HUES64 (cell line): ENCODE results near the gene CDRT4.

Source experiments
- H3K27ac ChIP-seq: 2 replicates; pipeline ENCODE4 v1.7.0; 2013; ENCODE audit warnings: low read depth, low read length, inconsistent platforms
- H3K27me3 ChIP-seq: 2 replicates; pipeline ENCODE4 v1.6.1; 2013; ENCODE audit warnings: mild to moderate bottlenecking, low read length; ENCODE audit not compliant: insufficient read depth
- H3K36me3 ChIP-seq: 2 replicates; pipeline ENCODE4 v1.6.1; 2013; ENCODE audit warnings: mild to moderate bottlenecking, low read length; ENCODE audit not compliant: insufficient read depth
- H3K4me1 ChIP-seq: 2 replicates; pipeline ENCODE4 v1.6.1; 2013; ENCODE audit warnings: mild to moderate bottlenecking, low read length, moderate library complexity; ENCODE audit not compliant: insufficient read depth
- H3K4me3 ChIP-seq: 2 replicates; pipeline ENCODE4 v1.5.1; 2013; ENCODE audit warnings: mild to moderate bottlenecking, low read length, moderate library complexity
- H3K9ac ChIP-seq: 2 replicates; pipeline ENCODE4 v1.6.1; 2013; ENCODE audit warnings: mild to moderate bottlenecking, low read depth, low read length
- H3K9me3 ChIP-seq: 2 replicates; pipeline ENCODE4 v1.6.1; 2013; ENCODE audit warnings: low read depth, low read length; ENCODE audit not compliant: insufficient read depth
- WGBS: fragments of 150-250, 120-280 bp; methylation state at CpG from one replicate; pipeline ENCODE4 v1.1.7; 2013; ENCODE audit warnings: missing lambda C conversion rate; 5-methylcytosine and 5-hydroxymethylcytosine counted together

The CDRT4 gene

GRCh38 chr17:15406081-15406480 lies 61.3 kb downstream of the CDRT4 start:
- Histone ChIP-seq H3K9ac (no peak overlapping the region), H3K4me1 (no peaks in the 10 kb centered on the region), H3K4me3 (no peak overlapping the region), H3K27me3 (no peaks in the 10 kb centered on the region), H3K27ac (no peak overlapping the region), H3K36me3 (no peaks in the 10 kb centered on the region), H3K9me3 (no peaks in the 10 kb centered on the region)
- WGBS, result 79% methylated on average over 5 of the region's 5 CpGs

GRCh38 chr17:15405058-15405415 lies 62.4 kb downstream of the CDRT4 start:
- Histone ChIP-seq H3K36me3 (no peaks in the 10 kb centered on the region), H3K9me3 (no peaks in the 10 kb centered on the region), H3K27me3 (no peaks in the 10 kb centered on the region), H3K4me3 (no peak overlapping the region), H3K9ac (no peak overlapping the region), H3K4me1 (no peaks in the 10 kb centered on the region), H3K27ac (no peak overlapping the region)
- 92% methylated on average over 6 of the region's 6 CpGs for WGBS

- H3K9me3 ChIP-seq, result no peaks in the 10 kb centered on the region
- no peaks in the 10 kb centered on the region for H3K27me3 ChIP-seq
- H3K9ac ChIP-seq, result no peak overlapping the region
- 91% methylated on average over 20 of the region's 20 CpGs for WGBS
- H3K4me3 ChIP-seq, result no peak overlapping the region
- H3K27ac ChIP-seq, result no peak overlapping the region
- no peaks in the 10 kb centered on the region for H3K36me3 ChIP-seq
- H3K4me1 ChIP-seq, result no peaks in the 10 kb centered on the region
Measured at GRCh38 chr17:15404106-15405057, 63.0 kb downstream of the CDRT4 start.

GRCh38 chr17:15403276-15403939 lies 64.0 kb downstream of the CDRT4 start:
- Histone ChIP-seq H3K27me3 (no peaks in the 10 kb centered on the region), H3K4me3 (no peak overlapping the region), H3K9ac (no peak overlapping the region), H3K36me3 (no peaks in the 10 kb centered on the region), H3K27ac (no peak overlapping the region), H3K9me3 (no peaks in the 10 kb centered on the region), H3K4me1 (no peaks in the 10 kb centered on the region)
- 93% methylated on average over 3 of the region's 3 CpGs for WGBS

- WGBS, result 97% methylated on average over 5 of the region's 6 CpGs
- H3K36me3 ChIP-seq, result no peaks in the 10 kb centered on the region
- no peaks in the 10 kb centered on the region for H3K4me1 ChIP-seq
- H3K9me3 ChIP-seq, result no peaks in the 10 kb centered on the region
- H3K4me3 ChIP-seq, result no peak overlapping the region
- H3K27me3 ChIP-seq, result no peaks in the 10 kb centered on the region
- H3K27ac ChIP-seq, result no peak overlapping the region
- no peak overlapping the region for H3K9ac ChIP-seq
Measured at GRCh38 chr17:15399443-15399842, 68.0 kb downstream of the CDRT4 start.

GRCh38 chr17:15398736-15399331 lies 68.6 kb downstream of the CDRT4 start:
- Histone ChIP-seq H3K4me3 (no peak overlapping the region), H3K4me1 (no peaks in the 10 kb centered on the region), H3K36me3 (no peaks in the 10 kb centered on the region), H3K27ac (no peak overlapping the region), H3K9ac (no peak overlapping the region), H3K9me3 (no peaks in the 10 kb centered on the region), H3K27me3 (no peaks in the 10 kb centered on the region)
- 83% methylated on average over 5 of the region's 5 CpGs for WGBS

- H3K36me3 ChIP-seq, result no peaks in the 10 kb centered on the region
Measured at GRCh38 chr17:15398291-15398690, 69.1 kb downstream of the CDRT4 start.

GRCh38 chr17:15397620-15398019 lies 69.8 kb downstream of the CDRT4 start:
- no peak overlapping the region for H3K9ac ChIP-seq
- H3K9me3 ChIP-seq, result no peaks in the 10 kb centered on the region
- no peak overlapping the region for H3K4me3 ChIP-seq
- no peak overlapping the region for H3K27ac ChIP-seq
- no peaks in the 10 kb centered on the region for H3K4me1 ChIP-seq
- H3K27me3 ChIP-seq, result no peaks in the 10 kb centered on the region
- WGBS, result 76% methylated on average over 5 of the region's 5 CpGs
- no peaks in the 10 kb centered on the region for H3K36me3 ChIP-seq

More at GRCh38 chr17:15398291-15398690, 69.1 kb downstream of the CDRT4 start:
- H3K27ac ChIP-seq, result no peak overlapping the region
- no peaks in the 10 kb centered on the region for H3K27me3 ChIP-seq
- no peaks in the 10 kb centered on the region for H3K4me1 ChIP-seq
- 82% methylated on average over 6 of the region's 6 CpGs for WGBS
- no peak overlapping the region for H3K9ac ChIP-seq
- H3K4me3 ChIP-seq, result no peak overlapping the region
- H3K9me3 ChIP-seq, result no peaks in the 10 kb centered on the region

GRCh38 chr17:15395091-15395490 lies 72.3 kb downstream of the CDRT4 start:
- no peaks in the 10 kb centered on the region for H3K36me3 ChIP-seq
- WGBS, result 74% methylated on average over 4 of the region's 4 CpGs
- no peaks in the 10 kb centered on the region for H3K27me3 ChIP-seq
- H3K4me3 ChIP-seq, result no peak overlapping the region
- H3K9ac ChIP-seq, result no peak overlapping the region
- no peaks in the 10 kb centered on the region for H3K9me3 ChIP-seq
- no peak overlapping the region for H3K27ac ChIP-seq
- no peaks in the 10 kb centered on the region for H3K4me1 ChIP-seq

- Histone ChIP-seq H3K9me3 (no peaks in the 10 kb centered on the region), H3K27ac (no peak overlapping the region)
- 79% methylated on average over 7 of the region's 7 CpGs for WGBS
Measured at GRCh38 chr17:15393414-15393813, 74.0 kb downstream of the CDRT4 start.

GRCh38 chr17:15392326-15392741 lies 75.1 kb downstream of the CDRT4 start:
- Histone ChIP-seq H3K27ac (no peak overlapping the region), H3K4me3 (no peak overlapping the region), H3K36me3 (no peaks in the 10 kb centered on the region), H3K4me1 (no peaks in the 10 kb centered on the region), H3K27me3 (no peaks in the 10 kb centered on the region), H3K9me3 (no peaks in the 10 kb centered on the region), H3K9ac (no peak overlapping the region)
- 92% methylated on average over 5 of the region's 5 CpGs for WGBS

More at GRCh38 chr17:15393414-15393813, 74.0 kb downstream of the CDRT4 start:
- no peaks in the 10 kb centered on the region for H3K27me3 ChIP-seq
- no peak overlapping the region for H3K9ac ChIP-seq
- H3K4me3 ChIP-seq, result no peak overlapping the region
- no peaks in the 10 kb centered on the region for H3K4me1 ChIP-seq
- no peaks in the 10 kb centered on the region for H3K36me3 ChIP-seq
